GM23338 (cell line): Measurements from ENCODE around the gene RFFL. TPM values are rescaled to one million over a fixed set of nuclear protein-coding genes. Genes with fewer than 3 reads are reported as not detected.

Experiments
- ATAC-seq: fragments of 200-7000 bp; cut with Tn5 transposase; 3 replicates; pipeline ENCODE4 v1.9.1; 2020
- DNase-seq: peaks from one replicate; pipeline ENCODE4 v3.0.0-alpha.2; 2015; ENCODE audit warnings: low spot score
- H2AFZ ChIP-seq: fragments of 200-600 bp; sonication (generic); 2 replicates; pipeline ENCODE4 v1.8.0; 2016; ENCODE audit warnings: antibody characterized with exemption, mild to moderate bottlenecking, moderate library complexity
- H3F3A ChIP-seq: fragments of 200-600 bp; sonication (generic); replicated peaks from 2 replicates; pipeline ENCODE4 v1.8.0; 2017; ENCODE audit warnings: antibody characterized with exemption, mixed run types, low read depth
- H3K27ac ChIP-seq: fragments of 200-600 bp; sonication (generic); 2 replicates; pipeline ENCODE4 v1.6.1; 2016; ENCODE audit warnings: low read depth
- H3K27me3 ChIP-seq: fragments of 200-600 bp; sonication (generic); 2 replicates; pipeline ENCODE4 v1.8.0; 2016; ENCODE audit warnings: mild to moderate bottlenecking, mixed run types, moderate library complexity; ENCODE audit not compliant: insufficient read depth
- H3K36me3 ChIP-seq: fragments of 200-600 bp; sonication (generic); 2 replicates; pipeline ENCODE4 v1.8.0; 2016; ENCODE audit warnings: mild to moderate bottlenecking; ENCODE audit not compliant: insufficient read depth
- H3K4me1 ChIP-seq: fragments of 200-600 bp; sonication (generic); 2 replicates; pipeline ENCODE4 v1.8.0; 2016; ENCODE audit warnings: mild to moderate bottlenecking, moderate library complexity; ENCODE audit not compliant: insufficient read depth
- H3K4me2 ChIP-seq: fragments of 200-600 bp; sonication (generic); 2 replicates; pipeline ENCODE4 v1.7.1; 2017; ENCODE audit warnings: mixed run types
- H3K4me3 ChIP-seq: fragments of 200-600 bp; sonication (generic); 2 replicates; pipeline ENCODE4 v1.6.1; 2016; ENCODE audit warnings: mixed run types
- H3K79me2 ChIP-seq: fragments of 200-600 bp; sonication (generic); replicated peaks from 2 replicates; pipeline ENCODE4 v1.8.0; 2017; ENCODE audit warnings: mild to moderate bottlenecking; ENCODE audit not compliant: insufficient read depth
- H3K9me2 ChIP-seq: fragments of 200-600 bp; sonication (generic); 2 replicates; pipeline ENCODE4 v1.8.0; 2017; ENCODE audit not compliant: insufficient read depth
- H4K20me1 ChIP-seq: fragments of 200-600 bp; sonication (generic); replicated peaks from 2 replicates; pipeline ENCODE4 v1.8.0; 2017; ENCODE audit warnings: mild to moderate bottlenecking; ENCODE audit not compliant: insufficient read depth
- H3K27ac Mint-ChIP-seq: 2 replicates; pipeline ENCODE4 v1.8.0; 2020; ENCODE audit warnings: inconsistent platforms, mild to moderate bottlenecking, moderate library complexity, mixed read lengths
- H3K27me3 Mint-ChIP-seq: 3 replicates; pipeline ENCODE4 v1.8.0; 2022; ENCODE audit warnings: low read depth, mild to moderate bottlenecking, moderate library complexity, mixed read lengths, inconsistent platforms; ENCODE audit not compliant: insufficient read depth, poor library complexity
- H3K36me3 Mint-ChIP-seq: 3 replicates; pipeline ENCODE4 v1.8.0; 2021; ENCODE audit warnings: low read depth, mild to moderate bottlenecking, inconsistent platforms, moderate library complexity, mixed read lengths
- H3K4me1 Mint-ChIP-seq: 3 replicates; pipeline ENCODE4 v1.8.0; 2020; ENCODE audit warnings: mild to moderate bottlenecking, inconsistent platforms, mixed read lengths
- H3K4me3 Mint-ChIP-seq: 3 replicates; pipeline ENCODE4 v1.8.0; 2021; ENCODE audit warnings: moderate library complexity, mild to moderate bottlenecking, inconsistent platforms, mixed read lengths
- H3K9me3 Mint-ChIP-seq: 3 replicates; pipeline ENCODE4 v1.8.0; 2020; ENCODE audit warnings: moderate library complexity, mild to moderate bottlenecking, inconsistent platforms, mixed read lengths
- CREB1 ChIP-seq: fragments of 250-450 bp; sonication (Bioruptor Pico); IDR thresholded peaks from 2 replicates; pipeline ENCODE4 v1.5.0; 2020; ENCODE audit warnings: low read depth, mild to moderate bottlenecking, moderate library complexity
- EZH2 ChIP-seq: fragments of 200-600 bp; sonication (generic); IDR thresholded peaks from one replicate; pipeline ENCODE4 v1.8.0; 2017; ENCODE audit warnings: antibody characterized with exemption, mild to moderate bottlenecking, low read depth; ENCODE audit not compliant: unreplicated experiment
- EZH2phosphoT487 ChIP-seq: fragments of 200-600 bp; sonication (generic); IDR thresholded peaks from one replicate; pipeline ENCODE4 v1.8.1; 2018; ENCODE audit warnings: antibody characterized with exemption; ENCODE audit not compliant: unreplicated experiment
- JUNB ChIP-seq: IDR thresholded peaks from one replicate; pipeline ENCODE4 v1.6.1; 2016; ENCODE audit warnings: antibody characterized with exemption; ENCODE audit not compliant: unreplicated experiment
- NANOG ChIP-seq: IDR thresholded peaks from 2 replicates; pipeline ENCODE4 v1.6.1; 2016; ENCODE audit warnings: antibody characterized with exemption, borderline replicate concordance
- POLR2AphosphoS5 ChIP-seq: IDR thresholded peaks from 2 replicates; pipeline ENCODE4 v1.6.1; 2016; ENCODE audit warnings: antibody characterized with exemption, low read depth
- STAT1 ChIP-seq: IDR thresholded peaks from one replicate; pipeline ENCODE4 v1.6.1; 2016; ENCODE audit warnings: antibody characterized with exemption; ENCODE audit not compliant: unreplicated experiment
- ZNF114 ChIP-seq: fragments of 250-450 bp; sonication (Bioruptor Pico); IDR thresholded peaks from 2 replicates; pipeline ENCODE4 v1.5.0; 2020; ENCODE audit warnings: mild to moderate bottlenecking, moderate library complexity
- ZNF331 ChIP-seq: fragments of 250-450 bp; sonication (Bioruptor Pico); IDR thresholded peaks from 2 replicates; pipeline ENCODE4 v1.5.0; 2020; ENCODE audit warnings: low read depth, mild to moderate bottlenecking, moderate library complexity
- polyA plus RNA-seq: library from polyadenylated mRNA; unstranded; fragments of >200 nt; fragmentation: Nextera tagmentation; extraction: Ambion mirVana; gene quantifications from 2 replicates; pipeline ENCODE4 v1.2.1, GENCODE V29; 2016
- total RNA-seq: library from RNA; depleted of rRNA; stranded (reverse); fragments of >200 nt; shearing (Covaris generic); gene quantifications from 2 replicates; pipeline ENCODE4 v1.2.3, GENCODE V29; 2014
- TF ChIP-seq, protein P1 (sequence below): IDR thresholded peaks from 2 replicates; pipeline ENCODE4 v1.6.1; 2016; ENCODE audit warnings: antibody characterized with exemption
- TF ChIP-seq, protein P2 (sequence below): fragments of 250-450 bp; sonication (Bioruptor Pico); IDR thresholded peaks from 2 replicates; pipeline ENCODE4 v1.5.0; 2020; ENCODE audit warnings: mild to moderate bottlenecking, moderate library complexity
- TF ChIP-seq, protein P3 (sequence below), 2 experiments: fragments of 200-600 bp in 1 of 2; sonication (generic) in 1 of 2; conservative IDR thresholded peaks; 2 replicates each; pipeline versions ENCODE4 v1.5.1 to v1.6.1; 2016 to 2017; ENCODE audit warnings: antibody characterized with exemption in 2 of 2, low read depth in 2 of 2, mild to moderate bottlenecking in 2 of 2, moderate library complexity in 1 of 2
- TF ChIP-seq, protein P4 (sequence below): IDR thresholded peaks from one replicate; pipeline ENCODE4 v1.6.1; 2018; ENCODE audit warnings: antibody characterized with exemption; ENCODE audit not compliant: unreplicated experiment

The RFFL gene
- total and polyA plus RNA-seq, 2 experiments from 2014 or later = 4.1 to 22.2 TPM

DNA sequence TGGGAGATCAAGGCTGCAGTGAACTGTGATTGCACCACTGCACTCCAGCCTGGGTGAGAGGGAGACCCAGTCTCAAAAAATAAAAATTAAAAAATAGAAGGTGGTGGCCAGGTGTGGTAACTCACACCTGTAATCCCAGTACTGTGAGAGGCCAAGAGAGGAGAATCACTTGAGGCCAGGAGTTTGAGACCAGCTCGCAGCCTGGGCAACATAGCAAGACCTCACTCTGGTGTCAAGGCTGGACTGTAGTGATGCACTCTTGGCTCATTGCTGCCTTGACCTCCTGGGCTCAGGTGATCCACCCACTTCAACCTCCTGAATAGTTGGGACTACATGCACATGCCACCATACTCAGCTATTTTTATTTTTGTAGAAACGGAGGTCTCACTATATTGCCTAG is 13.3 kb downstream of the RFFL start:
- Histone ChIP-seq H3K27me3 (no peaks in the 10 kb centered on the region), H3K9me2 (no peaks in the 10 kb centered on the region), H3K4me2 (no peak overlapping the region), H2AFZ (no peak overlapping the region), H3K27ac (no peak overlapping the region), H3K36me3 (no peaks in the 10 kb centered on the region; the same call in 1 of the 2 replicates), H4K20me1 (no peaks in the 10 kb centered on the region; the same call in 1 of the 2 replicates), H3K4me3 (no peak overlapping the region), H3K4me1 (peaks cover 6% of the 10 kb centered on the region), H3K79me2 (no peaks in the 10 kb centered on the region), H3F3A (0 out of 2 replicates have a peak, but pooled peaks cover 3% of the 10 kb centered on the region)
- peaks cover 22% of the 10 kb centered on the region for H3K4me1 Mint-ChIP-seq
- H3K36me3 Mint-ChIP-seq = 0 out of 3 replicates have a peak, but pooled peaks cover 3% of the 10 kb centered on the region
- no peaks in the 10 kb centered on the region for H3K27me3 Mint-ChIP-seq
- H3K4me3 Mint-ChIP-seq = no peak overlapping the region
- DNase-seq (no peak), ATAC-seq (no peak)
- TF ChIP-seq ZNF114 (no peak), EZH2phosphoT487 (no peak), ZNF331 (no peak), CREB1 (no peak), EZH2 (no peak), JUNB (no peak), STAT1 (no peak), POLR2AphosphoS5 (no peak), NANOG (no peak)
- TF ChIP-seq, protein P1, sequence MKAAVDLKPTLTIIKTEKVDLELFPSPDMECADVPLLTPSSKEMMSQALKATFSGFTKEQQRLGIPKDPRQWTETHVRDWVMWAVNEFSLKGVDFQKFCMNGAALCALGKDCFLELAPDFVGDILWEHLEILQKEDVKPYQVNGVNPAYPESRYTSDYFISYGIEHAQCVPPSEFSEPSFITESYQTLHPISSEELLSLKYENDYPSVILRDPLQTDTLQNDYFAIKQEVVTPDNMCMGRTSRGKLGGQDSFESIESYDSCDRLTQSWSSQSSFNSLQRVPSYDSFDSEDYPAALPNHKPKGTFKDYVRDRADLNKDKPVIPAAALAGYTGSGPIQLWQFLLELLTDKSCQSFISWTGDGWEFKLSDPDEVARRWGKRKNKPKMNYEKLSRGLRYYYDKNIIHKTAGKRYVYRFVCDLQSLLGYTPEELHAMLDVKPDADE = no peak
- TF ChIP-seq, protein P2, sequence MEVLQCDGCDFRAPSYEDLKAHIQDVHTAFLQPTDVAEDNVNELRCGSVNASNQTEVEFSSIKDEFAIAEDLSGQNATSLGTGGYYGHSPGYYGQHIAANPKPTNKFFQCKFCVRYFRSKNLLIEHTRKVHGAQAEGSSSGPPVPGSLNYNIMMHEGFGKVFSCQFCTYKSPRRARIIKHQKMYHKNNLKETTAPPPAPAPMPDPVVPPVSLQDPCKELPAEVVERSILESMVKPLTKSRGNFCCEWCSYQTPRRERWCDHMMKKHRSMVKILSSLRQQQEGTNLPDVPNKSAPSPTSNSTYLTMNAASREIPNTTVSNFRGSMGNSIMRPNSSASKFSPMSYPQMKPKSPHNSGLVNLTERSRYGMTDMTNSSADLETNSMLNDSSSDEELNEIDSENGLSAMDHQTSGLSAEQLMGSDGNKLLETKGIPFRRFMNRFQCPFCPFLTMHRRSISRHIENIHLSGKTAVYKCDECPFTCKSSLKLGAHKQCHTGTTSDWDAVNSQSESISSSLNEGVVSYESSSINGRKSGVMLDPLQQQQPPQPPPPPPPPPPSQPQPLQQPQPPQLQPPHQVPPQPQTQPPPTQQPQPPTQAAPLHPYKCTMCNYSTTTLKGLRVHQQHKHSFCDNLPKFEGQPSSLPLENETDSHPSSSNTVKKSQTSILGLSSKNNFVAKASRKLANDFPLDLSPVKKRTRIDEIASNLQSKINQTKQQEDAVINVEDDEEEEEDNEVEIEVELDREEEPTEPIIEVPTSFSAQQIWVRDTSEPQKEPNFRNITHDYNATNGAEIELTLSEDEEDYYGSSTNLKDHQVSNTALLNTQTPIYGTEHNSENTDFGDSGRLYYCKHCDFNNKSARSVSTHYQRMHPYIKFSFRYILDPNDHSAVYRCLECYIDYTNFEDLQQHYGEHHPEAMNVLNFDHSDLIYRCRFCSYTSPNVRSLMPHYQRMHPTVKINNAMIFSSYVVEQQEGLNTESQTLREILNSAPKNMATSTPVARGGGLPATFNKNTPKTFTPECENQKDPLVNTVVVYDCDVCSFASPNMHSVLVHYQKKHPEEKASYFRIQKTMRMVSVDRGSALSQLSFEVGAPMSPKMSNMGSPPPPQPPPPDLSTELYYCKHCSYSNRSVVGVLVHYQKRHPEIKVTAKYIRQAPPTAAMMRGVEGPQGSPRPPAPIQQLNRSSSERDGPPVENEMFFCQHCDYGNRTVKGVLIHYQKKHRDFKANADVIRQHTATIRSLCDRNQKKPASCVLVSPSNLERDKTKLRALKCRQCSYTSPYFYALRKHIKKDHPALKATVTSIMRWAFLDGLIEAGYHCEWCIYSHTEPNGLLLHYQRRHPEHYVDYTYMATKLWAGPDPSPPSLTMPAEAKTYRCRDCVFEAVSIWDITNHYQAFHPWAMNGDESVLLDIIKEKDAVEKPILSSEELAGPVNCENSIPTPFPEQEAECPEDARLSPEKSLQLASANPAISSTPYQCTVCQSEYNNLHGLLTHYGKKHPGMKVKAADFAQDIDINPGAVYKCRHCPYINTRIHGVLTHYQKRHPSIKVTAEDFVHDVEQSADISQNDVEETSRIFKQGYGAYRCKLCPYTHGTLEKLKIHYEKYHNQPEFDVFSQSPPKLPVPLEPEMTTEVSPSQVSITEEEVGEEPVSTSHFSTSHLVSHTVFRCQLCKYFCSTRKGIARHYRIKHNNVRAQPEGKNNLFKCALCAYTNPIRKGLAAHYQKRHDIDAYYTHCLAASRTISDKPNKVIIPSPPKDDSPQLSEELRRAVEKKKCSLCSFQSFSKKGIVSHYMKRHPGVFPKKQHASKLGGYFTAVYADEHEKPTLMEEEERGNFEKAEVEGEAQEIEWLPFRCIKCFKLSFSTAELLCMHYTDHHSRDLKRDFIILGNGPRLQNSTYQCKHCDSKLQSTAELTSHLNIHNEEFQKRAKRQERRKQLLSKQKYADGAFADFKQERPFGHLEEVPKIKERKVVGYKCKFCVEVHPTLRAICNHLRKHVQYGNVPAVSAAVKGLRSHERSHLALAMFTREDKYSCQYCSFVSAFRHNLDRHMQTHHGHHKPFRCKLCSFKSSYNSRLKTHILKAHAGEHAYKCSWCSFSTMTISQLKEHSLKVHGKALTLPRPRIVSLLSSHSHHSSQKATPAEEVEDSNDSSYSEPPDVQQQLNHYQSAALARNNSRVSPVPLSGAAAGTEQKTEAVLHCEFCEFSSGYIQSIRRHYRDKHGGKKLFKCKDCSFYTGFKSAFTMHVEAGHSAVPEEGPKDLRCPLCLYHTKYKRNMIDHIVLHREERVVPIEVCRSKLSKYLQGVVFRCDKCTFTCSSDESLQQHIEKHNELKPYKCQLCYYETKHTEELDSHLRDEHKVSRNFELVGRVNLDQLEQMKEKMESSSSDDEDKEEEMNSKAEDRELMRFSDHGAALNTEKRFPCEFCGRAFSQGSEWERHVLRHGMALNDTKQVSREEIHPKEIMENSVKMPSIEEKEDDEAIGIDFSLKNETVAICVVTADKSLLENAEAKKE (CRISPR knock-in tag) = no peak
- TF ChIP-seq, protein P3, sequence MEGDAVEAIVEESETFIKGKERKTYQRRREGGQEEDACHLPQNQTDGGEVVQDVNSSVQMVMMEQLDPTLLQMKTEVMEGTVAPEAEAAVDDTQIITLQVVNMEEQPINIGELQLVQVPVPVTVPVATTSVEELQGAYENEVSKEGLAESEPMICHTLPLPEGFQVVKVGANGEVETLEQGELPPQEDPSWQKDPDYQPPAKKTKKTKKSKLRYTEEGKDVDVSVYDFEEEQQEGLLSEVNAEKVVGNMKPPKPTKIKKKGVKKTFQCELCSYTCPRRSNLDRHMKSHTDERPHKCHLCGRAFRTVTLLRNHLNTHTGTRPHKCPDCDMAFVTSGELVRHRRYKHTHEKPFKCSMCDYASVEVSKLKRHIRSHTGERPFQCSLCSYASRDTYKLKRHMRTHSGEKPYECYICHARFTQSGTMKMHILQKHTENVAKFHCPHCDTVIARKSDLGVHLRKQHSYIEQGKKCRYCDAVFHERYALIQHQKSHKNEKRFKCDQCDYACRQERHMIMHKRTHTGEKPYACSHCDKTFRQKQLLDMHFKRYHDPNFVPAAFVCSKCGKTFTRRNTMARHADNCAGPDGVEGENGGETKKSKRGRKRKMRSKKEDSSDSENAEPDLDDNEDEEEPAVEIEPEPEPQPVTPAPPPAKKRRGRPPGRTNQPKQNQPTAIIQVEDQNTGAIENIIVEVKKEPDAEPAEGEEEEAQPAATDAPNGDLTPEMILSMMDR (conservative IDR thresholded peaks at IDR 0.05; ENCODE audit: low read depth in 2 of 2) = no peak
- TF ChIP-seq, protein P4, sequence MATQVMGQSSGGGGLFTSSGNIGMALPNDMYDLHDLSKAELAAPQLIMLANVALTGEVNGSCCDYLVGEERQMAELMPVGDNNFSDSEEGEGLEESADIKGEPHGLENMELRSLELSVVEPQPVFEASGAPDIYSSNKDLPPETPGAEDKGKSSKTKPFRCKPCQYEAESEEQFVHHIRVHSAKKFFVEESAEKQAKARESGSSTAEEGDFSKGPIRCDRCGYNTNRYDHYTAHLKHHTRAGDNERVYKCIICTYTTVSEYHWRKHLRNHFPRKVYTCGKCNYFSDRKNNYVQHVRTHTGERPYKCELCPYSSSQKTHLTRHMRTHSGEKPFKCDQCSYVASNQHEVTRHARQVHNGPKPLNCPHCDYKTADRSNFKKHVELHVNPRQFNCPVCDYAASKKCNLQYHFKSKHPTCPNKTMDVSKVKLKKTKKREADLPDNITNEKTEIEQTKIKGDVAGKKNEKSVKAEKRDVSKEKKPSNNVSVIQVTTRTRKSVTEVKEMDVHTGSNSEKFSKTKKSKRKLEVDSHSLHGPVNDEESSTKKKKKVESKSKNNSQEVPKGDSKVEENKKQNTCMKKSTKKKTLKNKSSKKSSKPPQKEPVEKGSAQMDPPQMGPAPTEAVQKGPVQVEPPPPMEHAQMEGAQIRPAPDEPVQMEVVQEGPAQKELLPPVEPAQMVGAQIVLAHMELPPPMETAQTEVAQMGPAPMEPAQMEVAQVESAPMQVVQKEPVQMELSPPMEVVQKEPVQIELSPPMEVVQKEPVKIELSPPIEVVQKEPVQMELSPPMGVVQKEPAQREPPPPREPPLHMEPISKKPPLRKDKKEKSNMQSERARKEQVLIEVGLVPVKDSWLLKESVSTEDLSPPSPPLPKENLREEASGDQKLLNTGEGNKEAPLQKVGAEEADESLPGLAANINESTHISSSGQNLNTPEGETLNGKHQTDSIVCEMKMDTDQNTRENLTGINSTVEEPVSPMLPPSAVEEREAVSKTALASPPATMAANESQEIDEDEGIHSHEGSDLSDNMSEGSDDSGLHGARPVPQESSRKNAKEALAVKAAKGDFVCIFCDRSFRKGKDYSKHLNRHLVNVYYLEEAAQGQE = no peak
- no peaks in the 10 kb centered on the region for H3K9me3 Mint-ChIP-seq
- H3K27ac Mint-ChIP-seq = no peak overlapping the region
